GM15510 (cell line): ENCODE data around the gene ZNF440.

Source experiments
- POLR2A ChIP-seq: IDR thresholded peaks from 3 replicates; pipeline ENCODE4 v1.6.1; 2011; ENCODE audit warnings: borderline replicate concordance; ENCODE audit not compliant: insufficient read length; ENCODE audit errors: extremely low read depth

ZNF440 gene

GRCh38 chr19:11872624-11873023, 58.6 kb downstream of the ZNF440 start:
- TF ChIP-seq POLR2A, result no peak

GRCh38 chr19:11873762-11874161, 59.7 kb downstream of the ZNF440 start:
- no peak for TF ChIP-seq POLR2A

- no peak for TF ChIP-seq POLR2A
Measured at GRCh38 chr19:11880598-11880997, 66.5 kb downstream of the ZNF440 start.

GRCh38 chr19:11881151-11881800, 67.2 kb downstream of the ZNF440 start:
- no peak for TF ChIP-seq POLR2A

GRCh38 chr19:11882606-11883005, 68.5 kb downstream of the ZNF440 start:
- TF ChIP-seq POLR2A, result no peak
